Measurements from ENCODE around the gene MLLT3. TPM values are rescaled to one million over a fixed set of nuclear protein-coding genes. Genes with fewer than 3 reads are reported as not detected.

The MLLT3 gene
- total and polyA plus RNA-seq, 2 of the 13 experiments (the other 11 are each of a cell fraction or from before 2014, with no cell fraction given), result 12.3 to 12.6 TPM

DNA sequence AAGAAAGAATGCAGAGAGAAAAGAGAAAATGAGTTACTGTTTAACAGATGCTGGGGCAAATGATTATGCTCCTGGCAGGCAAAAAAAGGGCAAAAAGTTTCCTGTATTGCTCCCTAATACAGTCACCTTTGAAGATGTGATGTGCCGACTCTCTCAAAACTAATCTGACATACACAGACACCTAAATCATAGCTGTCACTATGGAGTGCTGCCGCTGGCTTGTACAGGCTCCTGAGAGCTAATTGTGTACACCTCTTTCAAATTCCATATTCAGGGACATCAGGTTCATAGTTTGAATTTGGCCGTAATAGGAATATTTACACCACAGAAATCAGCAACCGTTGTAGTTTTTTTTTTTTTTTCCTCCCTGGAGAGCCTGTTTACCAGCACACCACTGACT is 49.3 kb upstream of the MLLT3 start:
- no TSS peak for BruUV-seq (replicated peaks)
- H3K4me1 ChIP-seq (ENCODE audit: insufficient read depth, low read length), result no peaks in the 10 kb centered on the region
- no peaks in the 10 kb centered on the region for H3K9me3 ChIP-seq (ENCODE audit: low read length)
- no peak overlapping the region for H3K4me2 ChIP-seq (ENCODE audit: low read depth, low read length)
- ChIA-PET CTCF (ENCODE audit: low intra/inter-chr PET ratio, low total read pairs) (no interaction called here), POLR2A (no interaction called here)
- no peak for DNase-seq (ENCODE audit: low spot score)
- intact Hi-C loops (cut with micrococcal nuclease; ENCODE audit: unreplicated experiment), result loop anchor here (10.0 kb wide), 2 partner anchors 63 to 213 kb away; no protein-coding TSS in a partner anchor
- no peak overlapping the region for H3K27ac ChIP-seq (ENCODE audit: extremely low read length, insufficient read depth, low read length)
- no peak overlapping the region for H3K4me3 ChIP-seq (replicated peaks in 1 of 3; ENCODE audit: insufficient read depth in 1 of 3, low read depth in 2 of 3, low read length in 3 of 3)
- H2AFZ ChIP-seq (ENCODE audit: low read length), result no peak overlapping the region
- FAIRE-seq, result no peak
- no peaks in the 10 kb centered on the region for H4K20me1 ChIP-seq (ENCODE audit: insufficient read depth, low read length)
- no peaks in the 10 kb centered on the region for H3K79me2 ChIP-seq (ENCODE audit: insufficient read depth, low read length)
- TF ChIP-seq SP140L (CRISPR knock-in tag; IDR thresholded peaks at IDR 0.05; ENCODE audit: borderline replicate concordance) (no peak), TAF1 (CRISPR knock-in tag; IDR thresholded peaks at IDR 0.05) (no peak), ZNF724P (CRISPR knock-in tag; IDR thresholded peaks at IDR 0.05; ENCODE audit: borderline replicate concordance) (no peak), DBP (CRISPR knock-in tag; IDR thresholded peaks at IDR 0.05; ENCODE audit: not compliant biosample characterization) (no peak), ZNF224 (CRISPR knock-in tag; IDR thresholded peaks at IDR 0.05) (no peak), ZC3H4 (CRISPR knock-in tag; IDR thresholded peaks at IDR 0.05; ENCODE audit: borderline replicate concordance) (no peak), ZNF589 (CRISPR knock-in tag; conservative IDR thresholded peaks at IDR 0.05) (no peak), STAG1 (CRISPR knock-in tag; IDR thresholded peaks at IDR 0.05) (no peak), ZNF550 (CRISPR knock-in tag; IDR thresholded peaks at IDR 0.05; ENCODE audit: borderline replicate concordance) (no peak), ZNF652 (CRISPR knock-in tag; IDR thresholded peaks at IDR 0.05; ENCODE audit: borderline replicate concordance, low read depth) (no peak), CREBL2 (CRISPR knock-in tag; IDR thresholded peaks at IDR 0.05; ENCODE audit: borderline replicate concordance) (no peak), ZNF788 (CRISPR knock-in tag; IDR thresholded peaks at IDR 0.05; ENCODE audit: borderline replicate concordance) (no peak), KDM6A (CRISPR knock-in tag; IDR thresholded peaks at IDR 0.05; ENCODE audit: low read depth) (no peak)
- TF ChIP-seq, protein P1, sequence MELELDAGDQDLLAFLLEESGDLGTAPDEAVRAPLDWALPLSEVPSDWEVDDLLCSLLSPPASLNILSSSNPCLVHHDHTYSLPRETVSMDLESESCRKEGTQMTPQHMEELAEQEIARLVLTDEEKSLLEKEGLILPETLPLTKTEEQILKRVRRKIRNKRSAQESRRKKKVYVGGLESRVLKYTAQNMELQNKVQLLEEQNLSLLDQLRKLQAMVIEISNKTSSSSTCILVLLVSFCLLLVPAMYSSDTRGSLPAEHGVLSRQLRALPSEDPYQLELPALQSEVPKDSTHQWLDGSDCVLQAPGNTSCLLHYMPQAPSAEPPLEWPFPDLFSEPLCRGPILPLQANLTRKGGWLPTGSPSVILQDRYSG (CRISPR knock-in tag; IDR thresholded peaks at IDR 0.05), result no peak
- TF ChIP-seq, protein P2, sequence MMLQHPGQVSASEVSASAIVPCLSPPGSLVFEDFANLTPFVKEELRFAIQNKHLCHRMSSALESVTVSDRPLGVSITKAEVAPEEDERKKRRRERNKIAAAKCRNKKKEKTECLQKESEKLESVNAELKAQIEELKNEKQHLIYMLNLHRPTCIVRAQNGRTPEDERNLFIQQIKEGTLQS (CRISPR knock-in tag; IDR thresholded peaks at IDR 0.05), result no peak
- H3K9ac ChIP-seq (ENCODE audit: insufficient read depth, low read depth, low read length), result no peak overlapping the region
- no peaks in the 10 kb centered on the region for H3K27me3 ChIP-seq (ENCODE audit: control insufficient read depth in 1 of 2, insufficient read depth in 2 of 2, low read length in 2 of 2)
- 41% methylated on average over 4 of the region's 4 CpGs for WGBS (ENCODE audit: low lambda C conversion rate)
- no peaks in the 10 kb centered on the region for H3K36me3 ChIP-seq (replicated peaks in 1 of 2; ENCODE audit: control insufficient read depth in 1 of 2, insufficient read depth in 2 of 2, low read length in 2 of 2)
- no peak for ATAC-seq
- in situ Hi-C loops (cut with HindIII; ENCODE audit: extremely low pct_ligation_motif_present, low pct_unique_long_range_greater_than_20kb), result no loop called here

All from HepG2 (cell line).